ENCODE measurements around the gene TRPM3. TPM values are rescaled to one million over a fixed set of nuclear protein-coding genes. Genes with fewer than 3 reads are reported as not detected.

The TRPM3 gene
- total and polyA plus RNA-seq, 2 of the 8 experiments (the other 6 are each of a cell fraction or from before 2014, with no cell fraction given) = 2.4 to 10.9 TPM

GRCh38 chr9:70610287-70610644 is 511.2 kb downstream of the TRPM3 start:
- no peak overlapping the region for H2BK20ac ChIP-seq (ENCODE audit: low read length)
- H3K79me1 ChIP-seq (ENCODE audit: low read depth, low read length) = no peaks in the 10 kb centered on the region
- H3K23ac ChIP-seq (ENCODE audit: insufficient read length) = no peak overlapping the region
- FAIRE-seq = no peak
- CTCF ChIA-PET (ENCODE audit: partially characterized antibody) = interaction anchor here (0.6 kb wide), 1 partner anchor 84 kb away, joined by 3 read pairs; no protein-coding TSS in a partner anchor
- no peak overlapping the region for H3K56ac ChIP-seq (replicated peaks; ENCODE audit: insufficient read length, low read depth, low read length)
- no peak overlapping the region for H2BK12ac ChIP-seq (ENCODE audit: low read depth, low read length)
- no peak overlapping the region for H2BK5ac ChIP-seq (ENCODE audit: low read depth, low read length)
- H4K91ac ChIP-seq (replicated peaks; ENCODE audit: insufficient read length, low read length) = no peak overlapping the region
- no peaks in the 10 kb centered on the region for H3K23me2 ChIP-seq (ENCODE audit: low read depth, low read length)
- WGBS, 2 experiments (ENCODE audit: extremely low coverage in 1 of 2, insufficient coverage in 1 of 2, insufficient read length in 1 of 2, insufficient replicate concordance in 2 of 2, low coverage in 1 of 2, low lambda C conversion rate in 2 of 2, missing lambda C conversion rate in 1 of 2) = 85% methylated on average over 5 of the region's 5 CpGs; no CpG with 5 or more reads in 1 of the 2 experiments
- H3K27me3 ChIP-seq (replicated peaks in 1 of 4; ENCODE audit: control insufficient read depth in 3 of 4, extremely low read depth in 1 of 4, insufficient read depth in 3 of 4, low read length in 3 of 4) = no peaks in the 10 kb centered on the region
- no peak overlapping the region for H2BK120ac ChIP-seq (replicated peaks; ENCODE audit: low read depth, low read length)
- no peak overlapping the region for H3K4ac ChIP-seq (replicated peaks; ENCODE audit: insufficient read length, low read depth, low read length)
- H3K79me2 ChIP-seq (ENCODE audit: control insufficient read depth in 1 of 2, insufficient read depth in 2 of 2, low read length in 2 of 2) = no peaks in the 10 kb centered on the region
- no peaks in the 10 kb centered on the region for H4K20me1 ChIP-seq (replicated peaks in 1 of 2; ENCODE audit: control insufficient read depth in 1 of 2, insufficient read depth in 2 of 2, low read length in 2 of 2)
- POLR2A ChIA-PET (ENCODE audit: partially characterized antibody) = no interaction called here
- H3K14ac ChIP-seq (ENCODE audit: insufficient read length) = no peak overlapping the region
- H3K4me1 ChIP-seq (replicated peaks in 1 of 4; ENCODE audit: control insufficient read depth in 3 of 4, insufficient read depth in 4 of 4, low read length in 3 of 4) = no peaks in the 10 kb centered on the region
- no peak overlapping the region for H3K27ac ChIP-seq (ENCODE audit: low read depth, low read length)
- H2BK15ac ChIP-seq (ENCODE audit: low read length) = no peak overlapping the region
- no peak overlapping the region for H4K8ac ChIP-seq (ENCODE audit: extremely low read depth, insufficient read depth, low read length)
- H3K18ac ChIP-seq (ENCODE audit: extremely low read depth, low read length) = no peak overlapping the region
- DNase-seq (ENCODE audit: low read depth in 1 of 2, low spot score in 2 of 2) = no peak
- H3K4me2 ChIP-seq (ENCODE audit: insufficient read depth in 1 of 2, low read depth in 2 of 2, low read length in 2 of 2) = no peak overlapping the region
- no peak overlapping the region for H2AFZ ChIP-seq (ENCODE audit: low read length)
- H2AK5ac ChIP-seq (ENCODE audit: low read depth, low read length) = no peak overlapping the region
- H3K36me3 ChIP-seq (ENCODE audit: control insufficient read depth in 2 of 4, insufficient read depth in 4 of 4, low read length in 3 of 4) = no peaks in the 10 kb centered on the region; a peak in 1 of 8 replicates
- H4K5ac ChIP-seq (ENCODE audit: insufficient read length, low read depth, low read length) = no peak overlapping the region
- H3K9ac ChIP-seq (replicated peaks in 1 of 4; ENCODE audit: extremely low read depth in 1 of 4, low read depth in 3 of 4, low read length in 3 of 4) = no peak overlapping the region
- H3K9me3 ChIP-seq (ENCODE audit: insufficient read depth in 2 of 2, low read depth in 1 of 2, low read length in 1 of 2) = no peaks in the 10 kb centered on the region
- no peak overlapping the region for H3K4me3 ChIP-seq (ENCODE audit: extremely low read depth in 1 of 4, insufficient read depth in 2 of 4, low read depth in 3 of 4, low read length in 4 of 4)
- no peak for TF ChIP-seq TCF12 (IDR thresholded peaks at IDR 0.05; ENCODE audit: low read depth, low read length)
- TF ChIP-seq HDAC2 (IDR thresholded peaks at IDR 0.05; ENCODE audit: borderline replicate concordance in 1 of 2, low read depth in 2 of 2, low read length in 2 of 2) = no peak
- TF ChIP-seq EGR1 (IDR thresholded peaks at IDR 0.05; ENCODE audit: borderline replicate concordance, low read depth, low read length) = no peak
- no peak for TF ChIP-seq KDM4A (IDR thresholded peaks at IDR 0.05; ENCODE audit: low read depth, low read length, severe bottlenecking)
- TF ChIP-seq POLR2A (IDR thresholded peaks at IDR 0.05; ENCODE audit: control extremely low read depth in 1 of 2, low read depth in 2 of 2, low read length in 2 of 2) = no peak
- TF ChIP-seq TAF1 (IDR thresholded peaks at IDR 0.05; ENCODE audit: low read depth, low read length) = no peak
- no peak for TF ChIP-seq KDM1A (IDR thresholded peaks at IDR 0.05; ENCODE audit: borderline replicate concordance, low read length)
- TF ChIP-seq HDAC6 (IDR thresholded peaks at IDR 0.05; ENCODE audit: low read depth, low read length) = no peak
- TF ChIP-seq PHF8 (conservative IDR thresholded peaks at IDR 0.05; ENCODE audit: low read depth, low read length) = no peak

All from H1 (cell line).